Measurements from ENCODE around the gene AACS. TPM values are rescaled to one million over a fixed set of nuclear protein-coding genes. Genes with fewer than 3 reads are reported as not detected.

AACS gene
- total RNA-seq, 2 experiments from 2014 or later, result 10.2 to 24.6 TPM

- no peak for DNase-seq (ENCODE audit: low spot score)
- ChIA-PET CTCF (ENCODE audit: unreplicated experiment) (no interaction called here), POLR2A (no interaction called here)
- Histone ChIP-seq H3K79me2 (ENCODE audit: insufficient read depth, low read depth, low read length) (no peaks in the 10 kb centered on the region), H3K9me3 (ENCODE audit: low read length) (no peaks in the 10 kb centered on the region), H3K4me1 (ENCODE audit: insufficient read depth, low read length, poor library complexity, severe bottlenecking) (no peaks in the 10 kb centered on the region), H4K20me1 (ENCODE audit: insufficient read depth, low read length) (no peaks in the 10 kb centered on the region), H2AFZ (ENCODE audit: low read length) (no peak overlapping the region), H3K27ac (ENCODE audit: low read depth, low read length, poor library complexity, severe bottlenecking) (no peak overlapping the region), H3K36me3 (ENCODE audit: insufficient read depth, low read length) (no peaks in the 10 kb centered on the region), H3K9me2 (ENCODE audit: insufficient read depth, low read length) (no peaks in the 10 kb centered on the region), H3K4me3 (ENCODE audit: low read depth, low read length, poor library complexity, severe bottlenecking) (no peak overlapping the region), H3K4me2 (ENCODE audit: low read length) (no peak overlapping the region)
- no peak for TF ChIP-seq CTCF (conservative IDR thresholded peaks at IDR 0.05; ENCODE audit: low read length)
- TF ChIP-seq EZH2phosphoT487 (IDR thresholded peaks at IDR 0.05; ENCODE audit: borderline replicate concordance, low read depth, low read length), result no peak
- BruUV-seq (replicated peaks), result no TSS peak
- intact Hi-C loops (cut with micrococcal nuclease; ENCODE audit: unreplicated experiment), result no loop called here
Observed at GRCh38 chr12:125136702-125137101, 71.5 kb downstream of the AACS start.

GRCh38 chr12:125137766-125138344 lies 72.6 kb downstream of the AACS start:
- Histone ChIP-seq H3K4me1 (ENCODE audit: insufficient read depth, low read length, poor library complexity, severe bottlenecking) (no peaks in the 10 kb centered on the region), H3K9me2 (ENCODE audit: insufficient read depth, low read length) (no peaks in the 10 kb centered on the region), H2AFZ (ENCODE audit: low read length) (no peak overlapping the region), H3K27ac (ENCODE audit: low read depth, low read length, poor library complexity, severe bottlenecking) (no peak overlapping the region), H3K36me3 (ENCODE audit: insufficient read depth, low read length) (peaks cover 9% of the 10 kb centered on the region; the same call in 1 of the 2 replicates), H4K20me1 (ENCODE audit: insufficient read depth, low read length) (no peaks in the 10 kb centered on the region), H3K79me2 (ENCODE audit: insufficient read depth, low read depth, low read length) (no peaks in the 10 kb centered on the region), H3K9me3 (ENCODE audit: low read length) (no peaks in the 10 kb centered on the region), H3K4me2 (ENCODE audit: low read length) (no peak overlapping the region), H3K4me3 (ENCODE audit: low read depth, low read length, poor library complexity, severe bottlenecking) (no peak overlapping the region)
- intact Hi-C loops (cut with micrococcal nuclease; ENCODE audit: unreplicated experiment), result no loop called here
- TF ChIP-seq CTCF (conservative IDR thresholded peaks at IDR 0.05; ENCODE audit: low read length) (no peak), EZH2phosphoT487 (IDR thresholded peaks at IDR 0.05; ENCODE audit: borderline replicate concordance, low read depth, low read length) (no peak)
- DNase-seq (ENCODE audit: low spot score), result no peak
- BruUV-seq (replicated peaks), result no TSS peak
- CTCF ChIA-PET (ENCODE audit: unreplicated experiment), result no interaction called here
- POLR2A ChIA-PET, result no interaction called here
